Measurements from ENCODE around the gene ZNF143. TPM values are rescaled to one million over a fixed set of nuclear protein-coding genes. Genes with fewer than 3 reads are reported as not detected.

ZNF143 gene
- total and polyA plus RNA-seq, 2 of the 4 experiments (the other 2 are of a cell fraction) = 23.8 to 49.6 TPM

DNA sequence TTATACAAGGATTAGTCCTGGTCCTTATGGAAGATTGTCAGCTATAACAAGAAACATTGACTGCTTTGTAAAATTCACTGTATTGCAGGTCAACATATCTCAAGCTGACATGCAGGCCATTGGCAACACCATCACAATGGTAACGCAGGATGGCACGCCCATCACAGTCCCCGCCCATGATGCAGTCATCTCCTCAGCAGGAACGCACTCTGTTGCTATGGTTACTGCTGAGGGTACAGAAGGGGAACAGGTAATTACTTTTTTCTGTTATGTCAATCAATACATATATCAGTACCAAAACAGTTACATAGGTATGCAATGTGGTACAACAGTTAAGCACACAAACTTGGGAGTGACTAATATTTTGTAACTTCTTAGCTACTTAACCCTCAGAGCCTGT, 55.3 kb downstream of the ZNF143 start:
- no peak overlapping the region for H3K27ac ChIP-seq (ENCODE audit: insufficient read depth, low read length)
- no peak overlapping the region for H3K14ac ChIP-seq (replicated peaks; ENCODE audit: low read depth, low read length)
- H3K9me3 ChIP-seq (ENCODE audit: control insufficient read depth, insufficient read depth, low read length) = no peaks in the 10 kb centered on the region
- no peak overlapping the region for H3K18ac ChIP-seq (ENCODE audit: low read depth, low read length)
- peaks cover 0 to 11% of the 10 kb centered on the region in 2 experiments; a peak in 2 of 4 replicates for H3K79me1 ChIP-seq (ENCODE audit: low read depth in 1 of 2, low read length in 2 of 2)
- H3K4me3 ChIP-seq (ENCODE audit: insufficient read depth, low read depth, low read length) = no peak overlapping the region
- no peak overlapping the region for H3K4me2 ChIP-seq (ENCODE audit: low read depth, low read length)
- no peak overlapping the region for H2BK20ac ChIP-seq (ENCODE audit: low read depth, low read length)
- H3K4ac ChIP-seq (ENCODE audit: low read depth, low read length) = no peak overlapping the region
- no peak overlapping the region for H4K5ac ChIP-seq (ENCODE audit: low read depth, low read length)
- no peak overlapping the region for H2AK5ac ChIP-seq (ENCODE audit: low read depth, low read length)
- H4K8ac ChIP-seq (ENCODE audit: low read depth in 2 of 2, low read length in 2 of 2) = no peak overlapping the region
- no CpG with 5 or more reads among the region's 4 CpGs for WGBS, 2 experiments (ENCODE audit: extremely low coverage in 2 of 2, insufficient read length in 1 of 2)
- H2BK120ac ChIP-seq (ENCODE audit: low read depth, low read length) = no peak overlapping the region
- in situ Hi-C loops (cut with MboI; ENCODE audit: low sequenced_read_pairs) (loop anchor here (25.0 kb wide), 1 partner anchor 504 kb away; the partner anchor contains the start of gene NRIP3), intact Hi-C loops (cut with micrococcal nuclease) (no loop called here), dilution Hi-C loops (cut with HindIII; ENCODE audit: low sequenced_read_pairs, unreplicated experiment) (no loop called here)
- no peak overlapping the region for H3K23ac ChIP-seq (ENCODE audit: low read depth, low read length)
- TF ChIP-seq RFX5 (IDR thresholded peaks at IDR 0.05; ENCODE audit: low read depth, low read length) (no peak), MXI1 (IDR thresholded peaks at IDR 0.05; ENCODE audit: borderline replicate concordance, low read depth, low read length) (no peak), RCOR1 (IDR thresholded peaks at IDR 0.05; ENCODE audit: insufficient replicate concordance, low read length) (no peak), MAFK (IDR thresholded peaks at IDR 0.05; ENCODE audit: low read depth, low read length) (no peak), NFE2L2 (IDR thresholded peaks at IDR 0.05; ENCODE audit: low read depth, low read length) (no peak), FOS (IDR thresholded peaks at IDR 0.05; ENCODE audit: low read depth, low read length) (no peak), POLR2A (IDR thresholded peaks at IDR 0.05; ENCODE audit: low read depth, low read length) (no peak), CHD1 (IDR thresholded peaks at IDR 0.05; ENCODE audit: low read depth, low read length) (no peak), RAD21 (IDR thresholded peaks at IDR 0.05; ENCODE audit: low read length) (no peak), USF2 (IDR thresholded peaks at IDR 0.05; ENCODE audit: low read depth, low read length) (no peak), CEBPB (IDR thresholded peaks at IDR 0.05; ENCODE audit: low read depth, low read length) (no peak), BHLHE40 (IDR thresholded peaks at IDR 0.05; ENCODE audit: low read depth, low read length) (no peak), SMC3 (IDR thresholded peaks at IDR 0.05; ENCODE audit: low read depth, low read length) (no peak), CTCF (conservative IDR thresholded peaks at IDR 0.05; ENCODE audit: low read depth, low read length) (no peak), MAZ (IDR thresholded peaks at IDR 0.05; ENCODE audit: borderline replicate concordance, low read depth, low read length) (no peak)
- TF ChIP-seq, protein P1, sequence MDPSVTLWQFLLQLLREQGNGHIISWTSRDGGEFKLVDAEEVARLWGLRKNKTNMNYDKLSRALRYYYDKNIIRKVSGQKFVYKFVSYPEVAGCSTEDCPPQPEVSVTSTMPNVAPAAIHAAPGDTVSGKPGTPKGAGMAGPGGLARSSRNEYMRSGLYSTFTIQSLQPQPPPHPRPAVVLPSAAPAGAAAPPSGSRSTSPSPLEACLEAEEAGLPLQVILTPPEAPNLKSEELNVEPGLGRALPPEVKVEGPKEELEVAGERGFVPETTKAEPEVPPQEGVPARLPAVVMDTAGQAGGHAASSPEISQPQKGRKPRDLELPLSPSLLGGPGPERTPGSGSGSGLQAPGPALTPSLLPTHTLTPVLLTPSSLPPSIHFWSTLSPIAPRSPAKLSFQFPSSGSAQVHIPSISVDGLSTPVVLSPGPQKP (IDR thresholded peaks at IDR 0.05; ENCODE audit: borderline replicate concordance, low read depth, low read length) = no peak
- no peak overlapping the region for H2BK5ac ChIP-seq (ENCODE audit: low read depth, low read length, poor library complexity, severe bottlenecking)
- H3K9me1 ChIP-seq (ENCODE audit: insufficient read depth, low read length) = peaks cover 12% of the 10 kb centered on the region
- H3K4me1 ChIP-seq (ENCODE audit: control insufficient read depth, insufficient read depth, low read length) = no peaks in the 10 kb centered on the region; the same call in 1 of the 2 replicates
- ChIA-PET CTCF (no interaction called here), POLR2A (ENCODE audit: unreplicated experiment) (no interaction called here)
- no TSS peak for BruUV-seq (replicated peaks)
- ATAC-seq (ENCODE audit: low read depth) (no peak), DNase-seq (no peak)
- H3K27me3 ChIP-seq (ENCODE audit: control insufficient read depth, insufficient read depth, low read length) = no peaks in the 10 kb centered on the region
- no peak overlapping the region for H3K9ac ChIP-seq (ENCODE audit: low read depth, low read length)
- H4K20me1 ChIP-seq (ENCODE audit: insufficient read depth, low read length) = no peaks in the 10 kb centered on the region
- no peak overlapping the region for H3K56ac ChIP-seq (ENCODE audit: extremely low read depth, insufficient read depth, low read length)
- H2AFZ ChIP-seq (replicated peaks; ENCODE audit: low read length, poor library complexity) = no peak overlapping the region
- peaks cover 10% of the 10 kb centered on the region for H3K36me3 ChIP-seq (ENCODE audit: control insufficient read depth, insufficient read depth, low read length)
- no peak overlapping the region for H4K91ac ChIP-seq (ENCODE audit: insufficient read depth, low read depth, low read length)
- peak overlapping the region; percentile 22 for H2AK9ac ChIP-seq (replicated peaks; ENCODE audit: low read depth, low read length, poor library complexity)
- no peak overlapping the region for H2BK15ac ChIP-seq (ENCODE audit: low read depth, low read length)
